MV-4-11 (cell line): ENCODE measurements around the gene DLGAP4.
"Not testable (repeated sequence)": the region's sequence is repeated elsewhere in the genome, so short reads cannot be mapped to it uniquely, and the experiment has no call there.

ENCODE experiments used
- DNase-seq: peaks from one replicate; lab custom pipeline; 2025; lab: John Stamatoyannopoulos, UW

DLGAP4 gene

GRCh38 chr20:36454698-36455427, 148.7 kb downstream of the DLGAP4 start:
- DNase-seq, result no peak

DNA sequence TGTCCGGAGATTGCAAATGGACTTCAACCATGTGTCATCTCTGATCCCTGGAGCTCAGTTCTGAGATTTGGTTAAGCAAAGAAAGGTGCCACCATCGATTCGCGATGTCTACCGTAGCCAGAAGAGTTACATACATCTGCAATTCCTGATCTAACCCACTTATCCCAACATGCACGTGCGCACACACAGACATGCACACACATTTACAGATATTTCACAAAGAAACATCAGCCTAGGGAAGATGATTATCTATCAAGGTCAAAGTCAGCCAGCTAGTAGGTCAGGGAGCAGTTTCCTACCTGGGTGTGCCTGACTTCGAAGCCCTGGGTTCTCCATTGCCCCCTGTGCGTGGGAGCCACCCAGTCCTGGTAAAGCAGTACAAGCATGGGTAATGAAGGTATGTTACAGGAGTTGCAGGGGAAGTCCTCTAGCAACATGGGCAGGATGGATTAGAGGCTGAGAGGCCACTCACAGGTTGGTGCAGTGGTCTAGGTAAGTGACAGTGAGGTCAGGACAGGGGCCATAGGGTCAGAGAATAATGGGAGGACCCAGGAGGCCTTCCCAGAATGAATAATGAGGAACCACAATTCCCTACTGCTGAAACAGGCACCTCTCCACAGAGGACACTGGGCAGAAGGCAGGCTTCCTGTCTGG, 150.0 kb downstream of the DLGAP4 start:
- no peak for DNase-seq

- peak; percentile 82 for DNase-seq
Observed at GRCh38 chr20:36460648-36461599, 154.8 kb downstream of the DLGAP4 start.

GRCh38 chr20:36461600-36462439, 155.7 kb downstream of the DLGAP4 start:
- DNase-seq, result no peak

DNA sequence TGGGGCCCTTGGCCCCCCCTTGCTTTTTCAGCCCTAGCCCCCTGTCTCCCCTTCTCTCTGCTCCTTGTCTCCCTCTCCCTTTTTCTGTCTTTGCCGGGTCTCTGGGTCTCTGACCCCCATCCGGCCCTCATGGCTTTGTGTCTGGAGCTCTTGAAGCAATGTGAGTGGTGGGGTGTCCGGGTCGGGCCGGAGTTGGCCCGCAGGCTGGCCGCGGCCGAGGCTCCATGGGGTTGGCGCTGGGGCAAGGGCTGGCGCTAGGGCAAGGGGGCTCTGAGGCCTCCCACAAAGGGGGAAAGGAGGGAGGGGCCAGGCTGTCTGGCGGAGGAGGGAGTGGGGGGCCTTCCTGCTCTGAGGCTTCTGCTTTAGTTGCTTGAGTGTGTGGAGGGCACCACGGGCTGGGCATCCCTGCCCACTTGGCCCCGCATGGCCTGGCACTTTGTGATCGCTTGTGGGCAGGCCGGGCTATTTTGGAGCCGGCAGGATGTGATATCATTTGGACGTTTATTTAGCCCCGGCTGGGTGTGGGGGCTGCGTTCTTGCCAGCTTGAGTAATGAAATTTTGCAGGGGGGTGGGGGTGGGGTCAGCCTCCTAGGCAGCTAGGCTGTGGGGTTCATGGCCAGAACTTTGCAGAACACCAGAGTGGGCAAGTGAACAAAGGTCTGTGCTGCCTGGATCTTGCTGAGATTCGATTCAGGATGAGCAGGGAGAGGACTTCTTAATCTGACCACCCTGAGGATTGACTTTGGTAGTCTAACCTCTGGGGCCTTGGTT, 156.5 kb downstream of the DLGAP4 start:
- DNase-seq, result peak; percentile 50

DNA sequence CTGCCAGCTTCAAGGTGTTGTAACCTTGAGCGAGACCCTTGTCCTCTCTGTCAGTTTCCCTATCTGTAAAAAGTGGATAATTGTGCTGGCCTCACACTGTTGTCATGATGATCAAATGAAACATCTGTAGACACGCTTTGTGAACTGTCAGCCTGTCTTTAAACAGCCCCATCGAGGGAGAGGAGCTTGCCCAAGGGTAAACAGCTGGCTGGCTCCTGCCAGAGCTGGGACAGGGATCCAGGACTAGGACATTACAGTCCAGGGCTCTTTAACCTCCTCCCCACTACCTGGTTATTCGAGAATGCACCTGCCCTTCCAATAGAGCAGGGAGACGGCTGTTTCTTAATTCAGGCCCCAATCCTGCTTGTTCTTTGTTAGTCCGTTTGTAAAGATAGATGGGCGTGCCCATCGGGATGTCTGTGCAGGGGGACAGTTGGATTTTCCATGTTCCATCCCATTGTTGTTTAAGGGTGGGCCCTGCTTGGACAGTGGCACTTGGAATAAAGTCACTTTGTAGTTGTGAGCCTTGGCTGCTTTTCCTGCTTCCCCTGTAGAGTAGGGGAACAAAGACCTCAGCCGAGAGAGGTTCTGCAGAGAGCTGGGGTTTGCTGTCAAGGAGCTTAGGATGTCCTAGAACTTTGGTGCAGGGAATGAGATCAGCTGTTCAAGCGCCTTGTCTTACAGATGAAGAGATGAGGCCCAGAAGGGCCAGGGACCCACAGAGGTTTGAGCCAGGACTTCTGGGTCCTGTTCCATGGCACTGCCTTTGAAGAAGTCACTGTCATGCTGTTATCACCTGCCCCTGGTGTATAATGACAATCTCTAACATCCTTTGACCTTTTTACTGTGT, 157.3 kb downstream of the DLGAP4 start:
- no peak for DNase-seq

DNA sequence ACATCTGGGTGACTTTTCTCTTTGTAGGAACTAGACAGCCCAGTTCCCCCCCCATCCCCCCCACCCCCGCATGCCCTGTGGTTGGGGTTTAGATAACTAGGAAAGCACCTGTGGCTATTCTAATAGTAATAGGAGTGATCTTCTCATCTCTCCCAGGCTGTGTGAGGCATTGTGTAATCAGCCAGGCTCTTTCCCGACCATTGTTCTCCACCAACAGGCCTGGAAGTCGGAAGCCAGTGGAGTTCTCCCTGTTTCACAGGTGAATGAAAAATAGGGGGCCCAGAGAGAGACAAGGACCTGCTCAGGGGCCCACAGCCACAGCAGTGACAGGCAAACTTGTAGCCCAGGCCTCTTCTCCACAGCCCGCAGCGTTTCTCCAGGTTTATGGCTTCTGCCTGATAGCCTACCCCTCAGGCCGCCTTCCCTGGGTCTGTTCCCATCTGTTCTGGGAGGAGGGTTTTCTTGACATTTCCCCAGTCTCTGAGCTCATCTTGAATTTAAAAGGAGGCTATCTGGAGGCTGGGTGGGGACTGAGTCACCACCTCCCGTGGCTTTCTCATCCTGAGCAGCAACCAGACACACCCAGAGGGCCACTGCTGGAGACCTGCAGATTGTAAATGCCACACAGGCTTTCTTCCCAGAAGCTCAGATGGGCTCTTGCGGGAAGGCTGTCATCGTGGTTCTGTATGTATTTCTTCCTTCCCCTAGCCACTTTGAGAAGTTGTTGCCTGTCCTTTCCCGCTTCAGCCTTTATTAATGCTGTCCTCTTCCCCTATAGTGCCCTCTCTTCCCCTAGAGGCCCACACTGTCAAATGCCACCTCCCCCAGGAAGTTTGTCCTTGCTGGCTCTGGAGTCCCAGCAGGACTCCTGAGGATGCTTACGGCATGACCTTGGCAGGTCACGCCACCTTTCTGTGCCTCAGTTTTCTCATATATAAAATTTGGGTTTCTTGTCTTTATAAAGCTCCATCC, 159.3 kb downstream of the DLGAP4 start:
- peak; percentile 47 for DNase-seq

- DNase-seq, result no peak
Observed at GRCh38 chr20:36466089-36466488, 159.9 kb downstream of the DLGAP4 start.

DNA sequence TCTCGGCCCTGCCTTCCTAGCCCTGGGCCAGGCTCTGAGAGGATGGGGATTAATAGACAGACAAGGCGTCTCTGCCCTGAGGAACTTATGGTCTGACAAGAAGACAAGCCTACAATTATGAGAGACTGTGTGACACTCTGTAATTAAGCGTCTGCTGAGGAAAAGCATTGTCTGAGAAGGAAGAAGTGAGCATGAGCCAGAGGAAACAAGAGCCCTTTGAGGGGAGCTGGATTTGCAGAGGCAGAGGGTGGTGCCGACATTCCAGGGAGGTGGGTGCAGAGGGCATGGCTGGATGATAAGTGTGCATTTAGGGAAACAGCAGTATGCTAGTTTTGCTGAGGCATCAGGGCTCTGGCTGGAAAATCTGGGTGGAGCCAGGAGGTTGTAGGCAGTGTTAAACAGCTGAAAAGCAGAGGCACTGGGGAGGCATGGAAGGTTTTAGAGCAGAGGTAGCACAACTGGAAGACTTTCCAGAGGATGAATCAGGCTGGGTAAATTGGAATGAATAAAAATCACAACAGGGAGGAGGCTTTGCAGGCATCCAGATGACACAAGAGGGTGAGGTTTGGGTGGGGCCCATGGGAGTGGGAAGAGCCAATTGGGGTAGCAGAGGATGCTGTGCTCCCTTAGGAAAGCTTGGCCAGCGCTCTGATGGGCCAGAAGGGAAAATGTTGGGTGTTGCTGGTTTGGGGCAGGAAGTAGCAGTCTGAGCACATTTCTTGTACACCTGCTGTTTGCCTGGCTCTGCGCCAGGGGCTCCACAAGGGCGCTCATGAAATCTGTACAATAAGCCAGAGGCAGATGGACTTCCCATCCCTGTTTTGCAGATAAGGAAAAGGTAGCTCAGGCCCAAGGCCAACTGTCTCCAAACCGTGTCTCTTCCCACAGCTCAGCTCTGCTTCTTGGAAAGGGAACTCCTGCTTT, 161.2 kb downstream of the DLGAP4 start:
- DNase-seq, result no peak

GRCh38 chr20:36468149-36469000, 162.2 kb downstream of the DLGAP4 start:
- no peak for DNase-seq

- no peak for DNase-seq
Observed at GRCh38 chr20:36469973-36470372, 163.8 kb downstream of the DLGAP4 start.

DNA sequence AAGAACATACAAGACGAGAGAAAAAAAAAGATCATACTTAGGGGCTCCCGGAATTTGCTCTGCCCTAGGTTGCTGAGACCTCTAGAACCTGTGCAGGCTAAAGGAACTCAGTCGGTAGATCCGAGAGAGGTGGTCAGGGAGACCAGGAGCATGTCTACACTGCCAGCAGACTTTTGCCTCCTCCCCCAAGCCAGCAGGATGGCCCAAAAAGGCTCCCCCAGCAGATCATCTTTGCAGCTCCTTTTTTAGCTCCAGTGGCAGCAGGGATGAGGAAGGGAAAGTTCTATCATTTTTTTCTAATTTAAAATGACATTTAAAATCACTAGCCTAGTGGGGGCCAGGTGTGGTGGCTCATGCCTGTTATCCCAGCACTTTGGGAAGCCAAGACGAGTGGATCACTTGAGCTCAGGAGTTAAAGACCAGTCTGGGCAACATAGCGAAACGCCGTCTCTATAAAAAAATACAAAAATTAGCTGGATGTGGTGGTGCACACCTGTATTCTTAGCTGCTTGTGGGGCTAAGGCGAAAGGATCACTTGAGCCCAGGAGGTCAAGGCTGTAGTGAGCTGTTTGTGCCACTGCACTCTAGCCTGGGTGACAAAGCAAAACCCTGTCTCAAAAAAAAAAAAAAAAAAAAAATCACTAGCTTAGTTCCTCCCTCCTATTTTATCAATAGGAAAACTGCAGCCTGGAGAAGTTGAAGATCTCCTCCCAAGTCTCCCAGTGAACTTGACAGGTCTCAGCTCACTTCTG, 165.9 kb downstream of the DLGAP4 start:
- DNase-seq, result no peak

GRCh38 chr20:36472637-36473090, 166.5 kb downstream of the DLGAP4 start:
- DNase-seq, result no peak

DNA sequence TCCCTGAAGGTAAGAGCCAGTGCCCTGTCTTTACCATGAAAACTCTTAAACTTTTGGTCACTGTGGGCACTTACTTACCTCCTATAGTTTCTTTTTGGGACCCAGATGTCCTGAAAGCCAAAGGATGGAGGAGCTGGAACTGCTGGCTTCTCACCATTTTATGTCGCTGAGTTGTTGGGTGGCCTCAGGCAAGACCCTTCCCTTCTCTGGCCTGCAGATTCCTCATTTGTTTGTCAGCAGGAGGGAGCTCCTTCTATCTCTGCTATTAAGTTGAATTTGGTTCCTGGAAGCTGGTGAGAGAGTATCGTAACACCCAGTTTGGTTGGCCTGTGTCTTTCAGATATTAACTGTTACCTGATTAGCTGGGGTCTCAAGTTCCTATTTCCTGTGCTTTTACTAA, 167.0 kb downstream of the DLGAP4 start:
- no peak for DNase-seq

GRCh38 chr20:36474563-36474962, 168.4 kb downstream of the DLGAP4 start:
- DNase-seq, result no peak

DNA sequence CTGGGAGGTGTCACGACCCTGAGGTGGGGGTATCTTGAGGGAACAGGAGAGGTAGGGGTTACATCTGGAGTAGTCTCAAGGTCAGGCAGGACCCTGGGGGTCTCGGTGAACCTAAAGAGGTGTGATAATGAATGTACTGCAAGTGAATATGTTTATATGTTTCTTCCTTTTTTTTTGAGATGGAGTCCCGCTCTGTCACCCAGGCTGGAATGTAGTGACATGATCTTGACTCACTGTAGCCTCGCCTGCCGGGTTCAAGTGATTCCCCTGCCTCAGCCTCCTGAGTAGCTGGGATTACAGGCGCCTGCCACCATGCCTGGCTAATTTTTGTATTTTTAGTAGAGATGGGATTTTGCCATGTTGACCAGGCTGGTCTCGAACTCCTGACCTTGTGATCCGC, 168.9 kb downstream of the DLGAP4 start:
- not testable (repeated sequence) for DNase-seq
